ENCODE results near the gene PM20D2. TPM values are rescaled to one million over a fixed set of nuclear protein-coding genes. Genes with fewer than 3 reads are reported as not detected.

PM20D2 gene, protein sequence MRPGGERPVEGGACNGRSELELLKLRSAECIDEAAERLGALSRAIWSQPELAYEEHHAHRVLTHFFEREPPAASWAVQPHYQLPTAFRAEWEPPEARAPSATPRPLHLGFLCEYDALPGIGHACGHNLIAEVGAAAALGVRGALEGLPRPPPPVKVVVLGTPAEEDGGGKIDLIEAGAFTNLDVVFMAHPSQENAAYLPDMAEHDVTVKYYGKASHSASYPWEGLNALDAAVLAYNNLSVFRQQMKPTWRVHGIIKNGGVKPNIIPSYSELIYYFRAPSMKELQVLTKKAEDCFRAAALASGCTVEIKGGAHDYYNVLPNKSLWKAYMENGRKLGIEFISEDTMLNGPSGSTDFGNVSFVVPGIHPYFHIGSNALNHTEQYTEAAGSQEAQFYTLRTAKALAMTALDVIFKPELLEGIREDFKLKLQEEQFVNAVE
- 8.7 TPM for polyA plus RNA-seq (2013, experiment 1 of 2)
- polyA plus RNA-seq (2013, experiment 2 of 2), result 9.8 TPM

DNA sequence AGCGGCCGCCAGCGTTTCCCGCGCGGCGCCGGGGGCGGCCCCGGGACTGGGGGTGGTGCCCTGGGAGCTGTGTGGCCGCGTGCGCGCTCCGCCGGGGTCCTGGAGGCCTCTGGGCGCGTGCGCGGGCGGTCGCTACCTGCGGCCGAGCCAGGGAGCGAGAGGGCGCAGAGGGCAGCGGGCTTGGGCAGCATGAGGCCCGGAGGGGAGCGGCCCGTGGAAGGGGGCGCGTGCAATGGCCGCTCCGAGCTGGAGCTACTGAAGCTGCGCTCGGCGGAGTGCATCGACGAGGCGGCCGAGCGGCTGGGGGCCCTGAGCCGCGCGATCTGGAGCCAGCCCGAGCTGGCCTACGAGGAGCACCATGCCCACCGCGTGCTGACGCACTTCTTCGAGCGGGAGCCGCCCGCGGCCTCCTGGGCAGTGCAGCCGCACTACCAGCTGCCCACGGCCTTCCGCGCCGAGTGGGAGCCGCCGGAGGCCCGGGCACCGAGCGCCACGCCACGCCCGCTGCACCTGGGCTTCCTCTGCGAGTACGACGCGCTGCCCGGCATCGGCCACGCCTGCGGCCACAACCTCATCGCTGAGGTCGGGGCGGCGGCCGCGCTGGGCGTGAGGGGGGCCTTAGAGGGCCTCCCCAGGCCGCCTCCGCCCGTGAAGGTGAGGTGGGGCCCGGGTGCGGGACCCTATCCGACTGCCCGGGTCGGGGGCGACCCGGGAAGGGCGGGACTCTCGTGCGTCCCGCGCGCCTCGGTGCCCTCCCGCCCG lies at the start of gene PM20D2:
Gene PM20D2, plus strand, starts transcription at position 100 of the 762 bp plus-strand sequence. Its CDS starts 90 bp downstream, at position 190.
- H3K9me3 ChIP-seq (ENCODE audit: control insufficient read depth, low read length), result no peaks in the 10 kb centered on the region
- 1% methylated on average over 85 to 95 of the region's 102 CpGs for WGBS, 2 experiments (ENCODE audit: insufficient coverage in 2 of 2)
- no peaks in the 10 kb centered on the region for H3K4me1 ChIP-seq (ENCODE audit: control insufficient read depth, insufficient read depth, low read length, poor library complexity, severe bottlenecking)
- peak within 1 kb of the TSS; percentile 60 for H3K4me3 ChIP-seq (ENCODE audit: extremely low read depth, insufficient read depth, low read length, poor library complexity, severe bottlenecking)
- H3K36me3 ChIP-seq (ENCODE audit: control insufficient read depth, insufficient read depth, low read length), result peaks cover 9% of the 10 kb centered on the region
- H3K27ac ChIP-seq (ENCODE audit: low read depth, low read length, severe bottlenecking), result peak within 1 kb of the TSS; percentile 80

DNA sequence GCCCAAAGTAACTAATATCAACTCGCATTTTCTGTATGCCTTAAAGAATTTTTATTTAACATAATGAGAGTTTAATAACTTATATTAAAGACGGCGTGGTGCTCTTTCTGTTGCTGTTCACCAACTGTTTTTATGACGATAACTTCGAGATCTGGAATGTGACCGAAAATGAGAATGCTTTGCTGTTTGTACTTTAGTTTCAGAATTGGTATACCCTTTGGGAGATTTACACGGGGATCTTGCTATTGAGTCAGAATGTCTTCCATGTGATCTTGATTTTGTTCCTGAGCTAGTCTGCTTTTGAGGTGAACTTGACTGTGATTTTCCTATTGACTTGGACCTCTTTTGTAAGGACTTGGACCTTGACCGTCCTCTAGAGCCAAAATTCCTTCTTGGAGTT lies 47.4 kb upstream of the PM20D2 start:
- Histone ChIP-seq H3K27ac (ENCODE audit: low read depth, low read length, severe bottlenecking) (no peak overlapping the region), H3K36me3 (ENCODE audit: control insufficient read depth, insufficient read depth, low read length) (peaks cover 10% of the 10 kb centered on the region), H3K4me1 (ENCODE audit: control insufficient read depth, insufficient read depth, low read length, poor library complexity, severe bottlenecking) (no peaks in the 10 kb centered on the region), H3K9me3 (ENCODE audit: control insufficient read depth, low read length) (no peaks in the 10 kb centered on the region), H3K4me3 (ENCODE audit: extremely low read depth, insufficient read depth, low read length, poor library complexity, severe bottlenecking) (no peak overlapping the region)
- 98 to 100% methylated on average over 4 to 7 of the region's 8 CpGs for WGBS, 2 experiments (ENCODE audit: insufficient coverage in 2 of 2)

DNA sequence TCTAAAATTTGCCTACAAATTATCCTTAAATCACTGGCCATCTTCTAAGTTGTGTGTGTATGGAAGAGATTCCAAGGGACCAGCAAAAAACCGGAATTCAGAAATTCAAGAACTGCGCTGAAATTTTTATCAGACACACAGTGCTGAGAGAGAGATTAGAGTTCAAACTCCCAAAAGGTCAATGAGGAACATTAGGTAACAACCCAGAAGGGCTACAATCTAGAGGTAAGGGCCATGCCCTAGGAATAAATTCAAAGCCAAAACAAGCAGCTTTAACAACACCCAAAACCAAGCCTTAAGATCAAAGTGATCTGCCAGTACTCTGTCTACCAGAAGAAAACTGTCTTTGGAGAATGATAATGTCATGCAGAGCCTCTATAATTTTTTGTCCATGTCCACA lies 45.7 kb upstream of the PM20D2 start:
- Histone ChIP-seq H3K9me3 (ENCODE audit: control insufficient read depth, low read length) (no peaks in the 10 kb centered on the region), H3K27ac (ENCODE audit: low read depth, low read length, severe bottlenecking) (no peak overlapping the region), H3K36me3 (ENCODE audit: control insufficient read depth, insufficient read depth, low read length) (peaks cover 23% of the 10 kb centered on the region), H3K4me1 (ENCODE audit: control insufficient read depth, insufficient read depth, low read length, poor library complexity, severe bottlenecking) (no peaks in the 10 kb centered on the region), H3K4me3 (ENCODE audit: extremely low read depth, insufficient read depth, low read length, poor library complexity, severe bottlenecking) (no peak overlapping the region)
- 100% methylated on average over 2 of the region's 2 CpGs; no CpG with 5 or more reads in 1 of the 2 experiments for WGBS, 2 experiments (ENCODE audit: insufficient coverage in 2 of 2)

DNA sequence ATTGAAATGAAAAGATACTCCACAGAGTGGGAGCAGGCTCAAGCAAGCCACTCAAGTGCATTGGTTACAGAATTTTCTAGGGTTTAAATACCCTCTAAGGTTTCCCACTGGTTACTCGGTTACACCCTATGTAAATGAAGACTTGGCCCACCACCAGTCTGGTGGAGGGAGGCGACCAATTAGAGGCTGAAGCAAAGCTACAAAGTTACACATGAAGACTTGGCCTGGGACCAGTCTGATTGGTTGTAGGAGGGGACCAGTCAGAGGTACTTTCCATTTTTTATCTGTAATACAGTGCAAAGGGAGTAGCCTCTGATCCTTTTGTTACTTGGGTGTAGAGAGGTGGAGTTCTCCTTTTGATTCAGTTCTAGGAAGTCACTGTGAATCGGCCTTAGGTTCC lies 35.6 kb upstream of the PM20D2 start:
- H3K4me3 ChIP-seq (ENCODE audit: extremely low read depth, insufficient read depth, low read length, poor library complexity, severe bottlenecking), result no peak overlapping the region
- no peak overlapping the region for H3K27ac ChIP-seq (ENCODE audit: low read depth, low read length, severe bottlenecking)
- H3K36me3 ChIP-seq (ENCODE audit: control insufficient read depth, insufficient read depth, low read length), result peaks cover 5% of the 10 kb centered on the region
- 100% methylated on average over 2 of the region's 3 CpGs; no CpG with 5 or more reads in 1 of the 2 experiments for WGBS, 2 experiments (ENCODE audit: insufficient coverage in 2 of 2)
- no peaks in the 10 kb centered on the region for H3K4me1 ChIP-seq (ENCODE audit: control insufficient read depth, insufficient read depth, low read length, poor library complexity, severe bottlenecking)
- H3K9me3 ChIP-seq (ENCODE audit: control insufficient read depth, low read length), result no peaks in the 10 kb centered on the region

- no peaks in the 10 kb centered on the region for H3K4me1 ChIP-seq (ENCODE audit: control insufficient read depth, insufficient read depth, low read length, poor library complexity, severe bottlenecking)
- H3K36me3 ChIP-seq (ENCODE audit: control insufficient read depth, insufficient read depth, low read length), result no peaks in the 10 kb centered on the region
- 93 to 95% methylated on average over 5 of the region's 9 CpGs for WGBS, 2 experiments (ENCODE audit: insufficient coverage in 2 of 2)
- H3K4me3 ChIP-seq (ENCODE audit: extremely low read depth, insufficient read depth, low read length, poor library complexity, severe bottlenecking), result no peak overlapping the region
- no peak overlapping the region for H3K27ac ChIP-seq (ENCODE audit: low read depth, low read length, severe bottlenecking)
- no peaks in the 10 kb centered on the region for H3K9me3 ChIP-seq (ENCODE audit: control insufficient read depth, low read length)
These were observed 33.9 kb upstream of the PM20D2 start for GRCh38 chr6:89111933-89112332.

DNA sequence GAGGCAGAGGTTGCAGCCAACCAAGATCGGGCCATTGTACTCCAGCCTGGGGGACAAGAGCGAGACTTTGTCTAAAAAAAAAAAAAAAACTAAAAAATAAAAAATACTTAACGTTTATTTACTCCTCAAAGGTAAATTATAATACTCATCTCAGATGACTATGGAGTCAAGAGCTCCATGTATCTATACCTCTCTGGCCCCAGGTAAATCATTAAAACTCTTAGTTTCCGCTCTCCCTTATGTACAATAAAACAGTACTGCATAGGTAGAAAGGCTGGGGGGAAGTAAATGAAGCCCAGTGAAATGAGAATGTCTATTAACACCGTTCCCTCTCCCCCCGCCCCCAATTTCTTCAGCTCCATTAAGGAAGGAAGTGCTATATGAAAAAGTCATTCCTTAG lies 29.2 kb upstream of the PM20D2 start:
- WGBS, 2 experiments (ENCODE audit: insufficient coverage in 2 of 2), result no CpG with 5 or more reads among the region's 6 CpGs
- H3K27ac ChIP-seq (ENCODE audit: low read depth, low read length, severe bottlenecking), result no peak overlapping the region
- peak overlapping the region; percentile 80 for H3K4me3 ChIP-seq (ENCODE audit: extremely low read depth, insufficient read depth, low read length, poor library complexity, severe bottlenecking)
- no peaks in the 10 kb centered on the region for H3K36me3 ChIP-seq (ENCODE audit: control insufficient read depth, insufficient read depth, low read length)
- no peaks in the 10 kb centered on the region for H3K9me3 ChIP-seq (ENCODE audit: control insufficient read depth, low read length)
- peaks cover 4% of the 10 kb centered on the region for H3K4me1 ChIP-seq (ENCODE audit: control insufficient read depth, insufficient read depth, low read length, poor library complexity, severe bottlenecking)

DNA sequence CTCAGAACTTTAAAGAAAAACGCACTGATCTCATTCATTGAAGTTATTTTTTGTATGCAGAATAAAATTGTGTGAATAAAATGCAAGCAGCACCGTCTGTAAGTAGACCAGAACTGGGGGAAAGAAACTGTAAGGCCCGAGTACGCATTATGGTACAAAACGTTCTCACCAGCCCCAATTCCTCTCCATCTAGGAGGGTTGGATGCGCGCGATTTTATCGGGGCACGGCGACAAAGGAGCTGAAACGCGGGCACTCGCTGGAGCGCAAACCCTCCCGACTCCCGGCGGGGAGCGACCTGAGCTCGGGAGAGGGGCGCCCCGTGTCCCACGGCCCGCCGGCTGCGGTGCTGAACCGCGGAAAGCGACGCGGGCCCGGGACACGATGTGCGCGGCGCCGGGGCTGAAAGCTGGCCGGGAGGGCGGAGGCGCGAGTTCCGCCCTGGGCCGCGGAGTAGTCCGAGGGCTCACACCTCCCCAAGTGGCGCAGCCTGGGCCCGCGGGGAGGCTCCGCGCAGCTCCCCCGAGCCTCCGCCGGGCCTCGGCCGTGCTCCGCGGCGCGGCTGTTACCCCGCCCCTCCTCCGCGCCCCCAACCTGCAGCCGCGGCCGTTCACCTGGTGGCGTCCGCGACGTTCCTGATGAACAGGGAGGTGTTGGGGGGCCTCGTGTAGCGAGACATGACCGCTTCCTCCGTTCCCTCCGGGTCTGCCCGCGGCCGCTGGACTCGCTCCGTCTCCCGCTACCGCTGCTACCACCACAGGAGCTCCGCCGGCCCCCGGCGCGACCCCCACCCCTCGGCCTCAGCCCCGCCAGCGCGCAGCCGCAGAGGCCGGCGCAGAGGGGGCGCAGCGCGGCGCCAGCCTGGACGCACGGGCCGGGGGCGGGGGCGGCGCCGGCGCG lies 28.4 kb upstream of the PM20D2 start, which contains the start of gene SRSF12:
Gene SRSF12, minus strand, starts transcription at position 861 of the 898 bp plus-strand sequence. Its CDS starts 184 bp downstream, at position 677.
- peaks cover 4% of the 10 kb centered on the region for H3K4me1 ChIP-seq (ENCODE audit: control insufficient read depth, insufficient read depth, low read length, poor library complexity, severe bottlenecking)
- no peaks in the 10 kb centered on the region for H3K9me3 ChIP-seq (ENCODE audit: control insufficient read depth, low read length)
- no peak within 1 kb of the TSS for H3K27ac ChIP-seq (ENCODE audit: low read depth, low read length, severe bottlenecking)
- 0 to 1% methylated on average over 46 to 89 of the region's 106 CpGs for WGBS, 2 experiments (ENCODE audit: insufficient coverage in 2 of 2)
- H3K4me3 ChIP-seq (ENCODE audit: extremely low read depth, insufficient read depth, low read length, poor library complexity, severe bottlenecking), result peak within 1 kb of the TSS; percentile 80
- no peaks in the 10 kb centered on the region for H3K36me3 ChIP-seq (ENCODE audit: control insufficient read depth, insufficient read depth, low read length)

DNA sequence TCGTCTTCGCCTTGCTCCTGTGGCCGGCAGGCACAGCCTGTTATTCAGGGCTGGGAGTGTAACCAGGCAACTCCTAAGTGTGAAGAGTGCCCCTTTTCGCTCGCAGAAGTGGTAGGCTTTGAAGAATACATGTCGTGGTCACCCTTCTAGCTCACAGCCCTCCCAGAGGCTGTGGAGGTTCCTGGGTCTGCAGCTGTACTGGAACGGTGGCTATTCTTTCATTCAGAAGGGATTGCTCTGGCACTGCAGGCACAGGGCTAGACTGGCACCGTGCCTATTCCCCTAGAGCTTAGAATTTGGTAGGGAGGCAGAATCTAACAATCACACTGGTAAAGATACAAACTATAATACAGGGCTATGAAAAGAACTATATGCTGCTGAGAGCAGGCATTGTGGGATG lies 26.9 kb upstream of the PM20D2 start:
- no peak overlapping the region for H3K4me3 ChIP-seq (ENCODE audit: extremely low read depth, insufficient read depth, low read length, poor library complexity, severe bottlenecking)
- H3K9me3 ChIP-seq (ENCODE audit: control insufficient read depth, low read length), result no peaks in the 10 kb centered on the region
- 82 to 88% methylated on average over 3 to 7 of the region's 8 CpGs for WGBS, 2 experiments (ENCODE audit: insufficient coverage in 2 of 2)
- no peak overlapping the region for H3K27ac ChIP-seq (ENCODE audit: low read depth, low read length, severe bottlenecking)
- H3K36me3 ChIP-seq (ENCODE audit: control insufficient read depth, insufficient read depth, low read length), result no peaks in the 10 kb centered on the region
- peaks cover 4% of the 10 kb centered on the region for H3K4me1 ChIP-seq (ENCODE audit: control insufficient read depth, insufficient read depth, low read length, poor library complexity, severe bottlenecking)

DNA sequence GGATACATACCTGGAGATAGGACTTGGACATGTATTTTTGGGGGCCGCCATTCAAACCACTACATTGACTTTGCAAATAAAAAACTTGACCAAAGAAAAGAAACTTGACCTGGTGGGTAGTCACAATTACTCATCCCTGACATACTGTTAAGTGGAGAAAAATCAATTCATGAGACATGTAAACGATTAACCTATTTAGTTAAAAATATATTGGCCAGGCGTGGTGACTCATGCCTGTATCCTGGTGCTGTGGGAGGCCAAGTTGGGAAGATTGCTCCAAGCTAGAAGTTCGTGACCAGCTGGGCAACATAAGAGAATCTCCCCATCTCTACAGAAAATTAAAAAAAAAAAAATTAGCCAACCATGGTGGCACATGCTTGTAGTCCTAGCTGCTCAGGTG lies 25.5 kb upstream of the PM20D2 start:
- Histone ChIP-seq H3K4me1 (ENCODE audit: control insufficient read depth, insufficient read depth, low read length, poor library complexity, severe bottlenecking) (peaks cover 4% of the 10 kb centered on the region), H3K4me3 (ENCODE audit: extremely low read depth, insufficient read depth, low read length, poor library complexity, severe bottlenecking) (no peak overlapping the region), H3K36me3 (ENCODE audit: control insufficient read depth, insufficient read depth, low read length) (no peaks in the 10 kb centered on the region), H3K27ac (ENCODE audit: low read depth, low read length, severe bottlenecking) (no peak overlapping the region), H3K9me3 (ENCODE audit: control insufficient read depth, low read length) (no peaks in the 10 kb centered on the region)
- no CpG with 5 or more reads among the region's 4 CpGs for WGBS, 2 experiments (ENCODE audit: insufficient coverage in 2 of 2)

- WGBS, 2 experiments (ENCODE audit: insufficient coverage in 2 of 2), result no CpG with 5 or more reads among the region's 1 CpG
- no peak overlapping the region for H3K4me3 ChIP-seq (ENCODE audit: extremely low read depth, insufficient read depth, low read length, poor library complexity, severe bottlenecking)
- no peaks in the 10 kb centered on the region for H3K9me3 ChIP-seq (ENCODE audit: control insufficient read depth, low read length)
- no peak overlapping the region for H3K27ac ChIP-seq (ENCODE audit: low read depth, low read length, severe bottlenecking)
- H3K4me1 ChIP-seq (ENCODE audit: control insufficient read depth, insufficient read depth, low read length, poor library complexity, severe bottlenecking), result peaks cover 4% of the 10 kb centered on the region
- H3K36me3 ChIP-seq (ENCODE audit: control insufficient read depth, insufficient read depth, low read length), result no peaks in the 10 kb centered on the region
These were observed 23.9 kb upstream of the PM20D2 start for GRCh38 chr6:89121934-89122333.

All from mesodermal cell (in vitro differentiated cells).